Endothelial cell of umbilical vein (primary cell): Measurements from ENCODE around the gene NOLC1. TPM values are rescaled to one million over a fixed set of nuclear protein-coding genes. Genes with fewer than 3 reads are reported as not detected.

Experiments
- polyA plus RNA-seq, 4 experiments: library from polyadenylated mRNA; depleted of rRNA in 3 of 4; stranded (reverse) in 3 of 4; unstranded in 1 of 4; fragments of >200 nt; gene quantifications; 2 replicates each; pipeline versions ENCODE4 v1.2.1 to v1.2.3, GENCODE V29; 2011 to 2012; ENCODE audit warnings: missing spikeins in 1 of 4
- total RNA-seq: library from RNA; stranded (reverse); gene quantifications from 2 replicates; pipeline ENCODE4 v1.2.3, GENCODE V29; 2021

The NOLC1 gene
- total and polyA plus RNA-seq, 2 donors (not counting 3 experiments of a cell fraction or from before 2014, with no cell fraction given): 32.1 to 73.1 TPM

Other genes with a start within 250 kb of the NOLC1 start
- gene ARMH3, start 96.2 kb upstream of the NOLC1 start, total RNA-seq: 16.6 and 17.6 TPM in 2 replicates
- gene ARMH3, start 96.2 kb upstream of the NOLC1 start, polyA plus RNA-seq: 12.6 and 13.1 TPM in 2 replicates
- 18.5 TPM in 2 replicates for gene HPS6, start 87.0 kb upstream of the NOLC1 start, total RNA-seq
- gene HPS6, start 87.0 kb upstream of the NOLC1 start, polyA plus RNA-seq: 9.3 and 11.6 TPM in 2 replicates
- gene LDB1, start 32.0 kb upstream of the NOLC1 start, total RNA-seq: 65.7 and 67.7 TPM in 2 replicates
- gene LDB1, start 32.0 kb upstream of the NOLC1 start, polyA plus RNA-seq: 137 and 149 TPM in 2 replicates
- 49.9 and 52.9 TPM in 2 replicates for gene PPRC1, start 19.3 kb upstream of the NOLC1 start, total RNA-seq
- 26.1 and 27.0 TPM in 2 replicates for gene PPRC1, start 19.3 kb upstream of the NOLC1 start, polyA plus RNA-seq
- gene ELOVL3, start 73.9 kb downstream of the NOLC1 start, total RNA-seq: not detected in 2 replicates
- gene ELOVL3, start 73.9 kb downstream of the NOLC1 start, polyA plus RNA-seq: not detected in 2 replicates
- gene PITX3, start 89.1 kb downstream of the NOLC1 start, total RNA-seq: not detected in 2 replicates
- gene PITX3, start 89.1 kb downstream of the NOLC1 start, polyA plus RNA-seq: not detected in 2 replicates
- 45.7 and 49.7 TPM in 2 replicates for gene GBF1, start 93.1 kb downstream of the NOLC1 start, total RNA-seq
- 20.3 and 26.0 TPM in 2 replicates for gene GBF1, start 93.1 kb downstream of the NOLC1 start, polyA plus RNA-seq
- 21.9 and 25.6 TPM in 2 replicates for gene NFKB2, start 243.3 kb downstream of the NOLC1 start, total RNA-seq
- 21.0 and 23.0 TPM in 2 replicates for gene NFKB2, start 243.3 kb downstream of the NOLC1 start, polyA plus RNA-seq